HepG2 (cell line): Measurements from ENCODE around the gene DYNC1LI1. TPM values are rescaled to one million over a fixed set of nuclear protein-coding genes. Genes with fewer than 3 reads are reported as not detected.

ENCODE experiments used
- ATAC-seq: fragments of 200-7000 bp; cut with Tn5 transposase; 3 replicates; pipeline ENCODE4 v1.9.1; 2020; ENCODE audit warnings: mild to moderate bottlenecking, moderate library complexity
- BruUV-seq: library from RNA; stranded (reverse); fragments of 400-500 nt; replicated peaks from 2 replicates; lab custom pipeline; 2021; lab: Mats Ljungman, UMichigan
- CTCF ChIA-PET: fragments of 300-600 bp; formaldehyde crosslinking; extraction: SDS; loops from one replicate; lab custom pipeline; 2021; ENCODE audit warnings: low total read pairs, inconsistent platforms, low intra/inter-chr PET ratio; lab: Yijun Ruan, JAX
- POLR2A ChIA-PET: fragments of 350-600 bp; sonication (Branson Sonifier 250); formaldehyde crosslinking; loops from one replicate; lab custom pipeline; 2020; ENCODE audit warnings: antibody characterized with exemption, inconsistent platforms; lab: Yijun Ruan, JAX
- DNase-seq: peaks from one replicate; pipeline ENCODE4 v3.0.0-alpha.2; 2015; ENCODE audit warnings: low spot score
- FAIRE-seq: peaks from 3 replicates; lab custom pipeline; 2011; peaks lifted over from hg19 to GRCh38; lab: Jason Lieb, UNC
- H2AFZ ChIP-seq: one replicate; pipeline ENCODE4 v1.6.1; 2011; ENCODE audit warnings: low read length, inconsistent platforms
- H3K27ac ChIP-seq: fragments of 300-600 bp; 3 replicates; pipeline ENCODE4 v1.8.0; 2011; ENCODE audit warnings: mixed run types, mild to moderate bottlenecking, mixed read lengths, low read length, inconsistent platforms; ENCODE audit not compliant: insufficient read depth; ENCODE audit errors: extremely low read length
- H3K27me3 ChIP-seq, 2 experiments: fragments of 200-600 bp in 1 of 2; 2 replicates in 1 of 2; 3 replicates in 1 of 2; pipeline versions ENCODE4 v1.6.0 to v1.8.0; 2011; ENCODE audit warnings: low read length in 2 of 2, mild to moderate bottlenecking in 2 of 2, moderate library complexity in 2 of 2, inconsistent platforms in 1 of 2; ENCODE audit not compliant: insufficient read depth in 2 of 2, control insufficient read depth in 1 of 2
- H3K36me3 ChIP-seq, 2 experiments: fragments of 200-600 bp in 1 of 2; replicated peaks in 1 of 2; 2 replicates in 1 of 2; 3 replicates in 1 of 2; pipeline versions ENCODE4 v1.5.1 to v1.8.0; 2011; ENCODE audit warnings: low read length in 2 of 2, inconsistent platforms in 1 of 2; ENCODE audit not compliant: insufficient read depth in 2 of 2, control insufficient read depth in 1 of 2
- H3K4me1 ChIP-seq: 2 replicates; pipeline ENCODE4 v1.5.1; 2012; ENCODE audit warnings: low read length, inconsistent platforms; ENCODE audit not compliant: insufficient read depth
- H3K4me2 ChIP-seq: 2 replicates; pipeline ENCODE4 v1.6.0; 2011; ENCODE audit warnings: low read depth, low read length, inconsistent platforms
- H3K4me3 ChIP-seq, 3 experiments: fragments of 200-600 bp in 1 of 3; sonication (generic), shearing (Covaris generic) in 1 of 3; replicated peaks in 1 of 3; 2 replicates each; pipeline ENCODE4 v1.5.1; 2011 to 2016; ENCODE audit warnings: low read length in 3 of 3, inconsistent platforms in 2 of 3, low read depth in 2 of 3, mild to moderate bottlenecking in 2 of 3, control low read depth in 1 of 3, mixed read lengths in 1 of 3; ENCODE audit not compliant: insufficient read depth in 1 of 3
- H3K79me2 ChIP-seq: one replicate; pipeline ENCODE4 v1.6.1; 2011; ENCODE audit warnings: low read length, inconsistent platforms; ENCODE audit not compliant: insufficient read depth
- H3K9ac ChIP-seq: 2 replicates; pipeline ENCODE4 v1.6.0; 2011; ENCODE audit warnings: mild to moderate bottlenecking, low read depth, low read length, inconsistent platforms; ENCODE audit not compliant: insufficient read depth
- H3K9me3 ChIP-seq: 2 replicates; pipeline ENCODE4 v1.5.1; 2012; ENCODE audit warnings: mild to moderate bottlenecking, low read length
- H4K20me1 ChIP-seq: 2 replicates; pipeline ENCODE4 v1.6.0; 2011; ENCODE audit warnings: inconsistent platforms, mild to moderate bottlenecking, low read length, moderate library complexity; ENCODE audit not compliant: insufficient read depth
- CSRNP1 ChIP-seq: sonication (generic); formaldehyde crosslinking; IDR thresholded peaks from 2 replicates; pipeline ENCODE4 v1.8.1; 2023; ENCODE audit warnings: mild to moderate bottlenecking, missing genetic modification reagents
- GPN1 ChIP-seq: sonication (generic); formaldehyde crosslinking; IDR thresholded peaks from 2 replicates; pipeline ENCODE4 v1.5.1; 2020; ENCODE audit warnings: missing genetic modification reagents, borderline replicate concordance
- REPIN1 ChIP-seq: sonication (generic); formaldehyde crosslinking; IDR thresholded peaks from 2 replicates; pipeline ENCODE4 v1.8.0; 2022; ENCODE audit warnings: missing genetic modification reagents, low read depth, mild to moderate bottlenecking, borderline replicate concordance
- TBL1XR1 ChIP-seq: fragments of 150-350 bp; IDR thresholded peaks from 2 replicates; pipeline ENCODE4 v1.6.1; 2014; ENCODE audit warnings: borderline replicate concordance, low read length; ENCODE audit not compliant: partially characterized antibody
- ZBTB34 ChIP-seq: sonication (generic); formaldehyde crosslinking; IDR thresholded peaks from 2 replicates; pipeline ENCODE4 v1.8.0; 2022; ENCODE audit warnings: mild to moderate bottlenecking, missing genetic modification reagents
- WGBS: methylation state at CpG from one replicate; pipeline ENCODE4 v1.1.6; 2017; ENCODE audit warnings: low lambda C conversion rate; 5-methylcytosine and 5-hydroxymethylcytosine counted together
- in situ Hi-C: cut with HindIII; loops from 2 replicates; pipeline ENCODE4 v1.10.0; 2017; ENCODE audit warnings: low pct_unique_long_range_greater_than_20kb; ENCODE audit not compliant: extremely low pct_ligation_motif_present
- intact Hi-C: fragments of 100-400 bp; cut with micrococcal nuclease; formaldehyde crosslinking; loops from one replicate; pipeline ENCODE4 v1.10.0; 2022; ENCODE audit not compliant: unreplicated experiment
- polyA plus RNA-seq, 8 experiments: library from polyadenylated mRNA; depleted of rRNA in 3 of 8; stranded (reverse) in 7 of 8; unstranded in 1 of 8; fragments of >200 nt; fragmentation: Illumina TruSeq in 4 of 8; extraction: Trizol in 4 of 8; gene quantifications; 2 replicates each; pipeline versions ENCODE4 v1.2.1 to v1.2.3, GENCODE V29; 2011 to 2016; ENCODE audit warnings: low read depth in 4 of 8, missing spikeins in 1 of 8, mixed read lengths in 1 of 8; ENCODE audit not compliant: insufficient read depth in 1 of 8
- total RNA-seq, 5 experiments: library from RNA; depleted of rRNA; stranded (reverse); fragments of >200 nt; fragmentation: Illumina TruSeq; extraction: Trizol; gene quantifications; 2 replicates each; pipeline ENCODE4 v1.2.3, GENCODE V29; 2016; ENCODE audit warnings: low read depth in 1 of 5

DYNC1LI1 gene
- total and polyA plus RNA-seq, 2 of the 13 experiments (the other 11 are each of a cell fraction or from before 2014, with no cell fraction given) = 13.4 to 37.1 TPM

- TF ChIP-seq CSRNP1 (CRISPR knock-in tag) = no peak
- TF ChIP-seq ZBTB34 (CRISPR knock-in tag) = no peak
- TF ChIP-seq GPN1 = no peak
These were observed 25.7 kb upstream of the DYNC1LI1 start (continued) for GRCh38 chr3:32596282-32596908.

GRCh38 chr3:32595323-32595722 is 24.7 kb upstream of the DYNC1LI1 start:
- in situ Hi-C loops (no loop called here), intact Hi-C loops (no loop called here)
- no peak overlapping the region for H3K4me3 ChIP-seq
- BruUV-seq = no TSS peak
- no peaks in the 10 kb centered on the region for H3K36me3 ChIP-seq
- no peak for FAIRE-seq
- H3K9me3 ChIP-seq = no peaks in the 10 kb centered on the region
- H3K27me3 ChIP-seq = peaks cover 0 to 12% of the 10 kb centered on the region in 2 experiments; a peak in 3 of 5 replicates
- no peaks in the 10 kb centered on the region for H4K20me1 ChIP-seq
- POLR2A ChIA-PET = no interaction called here
- no peak overlapping the region for H2AFZ ChIP-seq
- no peak overlapping the region for H3K9ac ChIP-seq
- CTCF ChIA-PET = no interaction called here
- H3K4me1 ChIP-seq = peaks cover 11% of the 10 kb centered on the region
- ATAC-seq = no peak
- TF ChIP-seq REPIN1 (CRISPR knock-in tag) (no peak), TBL1XR1 (no peak)
- no peak overlapping the region for H3K27ac ChIP-seq
- no peak overlapping the region for H3K4me2 ChIP-seq
- no peak for DNase-seq
- 55% methylated on average over 2 of the region's 2 CpGs for WGBS
- no peaks in the 10 kb centered on the region for H3K79me2 ChIP-seq
